HepG2 (cell line): ENCODE results near the gene USP20. TPM values are rescaled to one million over a fixed set of nuclear protein-coding genes. Genes with fewer than 3 reads are reported as not detected.

Experiments
- ATM ChIP-seq: fragments of 450-650 bp; IDR thresholded peaks from 2 replicates; pipeline ENCODE4 v1.7.1; 2017; ENCODE audit warnings: mild to moderate bottlenecking, borderline replicate concordance
- ELF4 ChIP-seq: sonication (generic); formaldehyde crosslinking; IDR thresholded peaks from 2 replicates; pipeline ENCODE4 v1.5.0; 2020; ENCODE audit warnings: missing genetic modification reagents, mild to moderate bottlenecking, moderate library complexity, borderline replicate concordance
- HNRNPUL1 ChIP-seq: fragments of 200-400 bp; formaldehyde crosslinking; IDR thresholded peaks from 2 replicates; pipeline ENCODE4 v1.6.1; 2017; ENCODE audit warnings: low read depth, mild to moderate bottlenecking, low read length, moderate library complexity
- MEIS2 ChIP-seq: sonication (generic); formaldehyde crosslinking; IDR thresholded peaks from 2 replicates; pipeline ENCODE4 v1.9.0; 2021; ENCODE audit warnings: mild to moderate bottlenecking, missing genetic modification reagents
- NFE2L2 ChIP-seq: fragments of 150-350 bp; IDR thresholded peaks from 2 replicates; pipeline ENCODE4 v1.6.1; 2014; ENCODE audit warnings: low read length
- RBFOX2 ChIP-seq: fragments of 200-400 bp; formaldehyde crosslinking; IDR thresholded peaks from 2 replicates; pipeline ENCODE4 v1.6.1; 2017; ENCODE audit warnings: low read depth, mild to moderate bottlenecking, low read length
- SKI ChIP-seq: fragments of 450-650 bp; IDR thresholded peaks from one replicate; pipeline ENCODE4 v1.6.1; 2018; ENCODE audit warnings: mild to moderate bottlenecking; ENCODE audit not compliant: partially characterized antibody
- ZBTB38 ChIP-seq: sonication (generic); formaldehyde crosslinking; IDR thresholded peaks from 2 replicates; pipeline ENCODE4 v1.5.1; 2020; ENCODE audit warnings: mild to moderate bottlenecking, missing genetic modification reagents
- ZFP62 ChIP-seq: sonication (generic); formaldehyde crosslinking; IDR thresholded peaks from 2 replicates; pipeline ENCODE4 v1.4.0; 2020; ENCODE audit warnings: missing genetic modification reagents
- polyA plus RNA-seq, 8 experiments: library from polyadenylated mRNA; depleted of rRNA in 3 of 8; stranded (reverse) in 7 of 8; unstranded in 1 of 8; fragments of >200 nt; fragmentation: Illumina TruSeq in 4 of 8; extraction: Trizol in 4 of 8; gene quantifications; 2 replicates each; pipeline versions ENCODE4 v1.2.1 to v1.2.3, GENCODE V29; 2011 to 2016; ENCODE audit warnings: low read depth in 4 of 8, missing spikeins in 1 of 8, mixed read lengths in 1 of 8; ENCODE audit not compliant: insufficient read depth in 1 of 8
- total RNA-seq, 5 experiments: library from RNA; depleted of rRNA; stranded (reverse); fragments of >200 nt; fragmentation: Illumina TruSeq; extraction: Trizol; gene quantifications; 2 replicates each; pipeline ENCODE4 v1.2.3, GENCODE V29; 2016; ENCODE audit warnings: low read depth in 1 of 5
- TF ChIP-seq, protein P1 (sequence below): sonication (generic); formaldehyde crosslinking; IDR thresholded peaks from 2 replicates; pipeline ENCODE4 v1.9.0; 2021; ENCODE audit warnings: mild to moderate bottlenecking, missing genetic modification reagents
- TF ChIP-seq, protein P2 (sequence below): sonication (generic); formaldehyde crosslinking; IDR thresholded peaks from 2 replicates; pipeline ENCODE4 v1.5.1; 2020; ENCODE audit warnings: missing genetic modification reagents, mild to moderate bottlenecking, borderline replicate concordance
- TF ChIP-seq, protein P3 (sequence below): sonication (generic); formaldehyde crosslinking; IDR thresholded peaks from 2 replicates; pipeline ENCODE4 v1.4.0; 2020; ENCODE audit warnings: missing genetic modification reagents, borderline replicate concordance
- TF ChIP-seq, protein P4 (sequence below): sonication (generic); formaldehyde crosslinking; IDR thresholded peaks from 2 replicates; pipeline ENCODE4 v1.4.0; 2020; ENCODE audit warnings: low read depth, mild to moderate bottlenecking, missing genetic modification reagents
- TF ChIP-seq, protein P5 (sequence below): sonication (generic); formaldehyde crosslinking; IDR thresholded peaks from 2 replicates; pipeline ENCODE4 v1.8.0; 2022; ENCODE audit warnings: mild to moderate bottlenecking, missing genetic modification reagents

Gene USP20
- total and polyA plus RNA-seq, 2 of the 13 experiments (the other 11 are each of a cell fraction or from before 2014, with no cell fraction given), result 4.4 to 5.9 TPM

DNA sequence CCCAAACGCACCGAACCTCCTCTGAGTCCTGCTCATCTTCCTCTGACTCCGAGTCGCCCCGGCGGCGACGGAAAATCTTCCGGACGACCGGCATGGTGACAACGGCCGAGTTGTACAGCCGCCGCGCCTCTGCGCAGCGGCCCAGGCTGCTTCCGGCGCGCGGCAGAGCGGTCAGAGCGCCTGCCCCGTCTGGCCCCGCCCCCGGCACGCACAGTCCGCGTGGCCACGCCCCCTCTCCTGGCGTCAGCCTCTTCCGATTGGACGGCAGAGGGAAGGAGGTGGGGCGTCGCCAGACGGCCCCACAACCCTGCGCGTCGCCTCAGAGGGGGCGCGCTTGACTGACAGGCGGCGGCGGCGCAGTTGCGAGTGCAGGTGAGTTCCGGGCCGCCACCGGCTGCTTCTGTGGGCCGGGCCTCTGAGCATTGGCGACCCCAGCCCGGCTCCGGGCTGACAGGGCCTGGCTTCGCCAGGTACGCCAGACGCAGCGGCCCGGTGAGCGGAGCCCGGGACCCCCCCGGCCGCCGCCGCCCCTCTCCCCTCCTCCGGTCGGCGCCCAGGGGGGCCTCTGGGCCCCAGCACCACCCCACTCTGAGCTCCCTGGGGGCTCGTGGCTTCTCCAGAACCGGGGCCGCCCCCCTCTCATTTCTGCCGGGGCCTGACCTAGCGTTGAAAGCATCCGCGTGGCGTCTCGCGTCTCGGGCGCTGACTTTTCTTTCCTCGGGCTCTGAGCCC lies at the start of gene USP20, which contains the start of gene C9orf78 (continued):
- TF ChIP-seq, protein P1, sequence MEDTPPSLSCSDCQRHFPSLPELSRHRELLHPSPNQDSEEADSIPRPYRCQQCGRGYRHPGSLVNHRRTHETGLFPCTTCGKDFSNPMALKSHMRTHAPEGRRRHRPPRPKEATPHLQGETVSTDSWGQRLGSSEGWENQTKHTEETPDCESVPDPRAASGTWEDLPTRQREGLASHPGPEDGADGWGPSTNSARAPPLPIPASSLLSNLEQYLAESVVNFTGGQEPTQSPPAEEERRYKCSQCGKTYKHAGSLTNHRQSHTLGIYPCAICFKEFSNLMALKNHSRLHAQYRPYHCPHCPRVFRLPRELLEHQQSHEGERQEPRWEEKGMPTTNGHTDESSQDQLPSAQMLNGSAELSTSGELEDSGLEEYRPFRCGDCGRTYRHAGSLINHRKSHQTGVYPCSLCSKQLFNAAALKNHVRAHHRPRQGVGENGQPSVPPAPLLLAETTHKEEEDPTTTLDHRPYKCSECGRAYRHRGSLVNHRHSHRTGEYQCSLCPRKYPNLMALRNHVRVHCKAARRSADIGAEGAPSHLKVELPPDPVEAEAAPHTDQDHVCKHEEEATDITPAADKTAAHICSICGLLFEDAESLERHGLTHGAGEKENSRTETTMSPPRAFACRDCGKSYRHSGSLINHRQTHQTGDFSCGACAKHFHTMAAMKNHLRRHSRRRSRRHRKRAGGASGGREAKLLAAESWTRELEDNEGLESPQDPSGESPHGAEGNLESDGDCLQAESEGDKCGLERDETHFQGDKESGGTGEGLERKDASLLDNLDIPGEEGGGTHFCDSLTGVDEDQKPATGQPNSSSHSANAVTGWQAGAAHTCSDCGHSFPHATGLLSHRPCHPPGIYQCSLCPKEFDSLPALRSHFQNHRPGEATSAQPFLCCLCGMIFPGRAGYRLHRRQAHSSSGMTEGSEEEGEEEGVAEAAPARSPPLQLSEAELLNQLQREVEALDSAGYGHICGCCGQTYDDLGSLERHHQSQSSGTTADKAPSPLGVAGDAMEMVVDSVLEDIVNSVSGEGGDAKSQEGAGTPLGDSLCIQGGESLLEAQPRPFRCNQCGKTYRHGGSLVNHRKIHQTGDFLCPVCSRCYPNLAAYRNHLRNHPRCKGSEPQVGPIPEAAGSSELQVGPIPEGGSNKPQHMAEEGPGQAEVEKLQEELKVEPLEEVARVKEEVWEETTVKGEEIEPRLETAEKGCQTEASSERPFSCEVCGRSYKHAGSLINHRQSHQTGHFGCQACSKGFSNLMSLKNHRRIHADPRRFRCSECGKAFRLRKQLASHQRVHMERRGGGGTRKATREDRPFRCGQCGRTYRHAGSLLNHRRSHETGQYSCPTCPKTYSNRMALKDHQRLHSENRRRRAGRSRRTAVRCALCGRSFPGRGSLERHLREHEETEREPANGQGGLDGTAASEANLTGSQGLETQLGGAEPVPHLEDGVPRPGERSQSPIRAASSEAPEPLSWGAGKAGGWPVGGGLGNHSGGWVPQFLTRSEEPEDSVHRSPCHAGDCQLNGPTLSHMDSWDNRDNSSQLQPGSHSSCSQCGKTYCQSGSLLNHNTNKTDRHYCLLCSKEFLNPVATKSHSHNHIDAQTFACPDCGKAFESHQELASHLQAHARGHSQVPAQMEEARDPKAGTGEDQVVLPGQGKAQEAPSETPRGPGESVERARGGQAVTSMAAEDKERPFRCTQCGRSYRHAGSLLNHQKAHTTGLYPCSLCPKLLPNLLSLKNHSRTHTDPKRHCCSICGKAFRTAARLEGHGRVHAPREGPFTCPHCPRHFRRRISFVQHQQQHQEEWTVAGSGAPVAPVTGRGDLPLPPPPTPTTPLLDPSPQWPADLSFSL (CRISPR knock-in tag), result no peak
- TF ChIP-seq MEIS2 (peak; percentile 94), SKI (peak; percentile 30), NFE2L2 (no peak), RBFOX2 (peak; percentile 88), ZFP62 (CRISPR knock-in tag) (no peak), ELF4 (no peak), ATM (no peak), ZBTB38 (no peak; the same call in 1 of the 2 replicates), HNRNPUL1 (no peak)
- TF ChIP-seq, protein P2, sequence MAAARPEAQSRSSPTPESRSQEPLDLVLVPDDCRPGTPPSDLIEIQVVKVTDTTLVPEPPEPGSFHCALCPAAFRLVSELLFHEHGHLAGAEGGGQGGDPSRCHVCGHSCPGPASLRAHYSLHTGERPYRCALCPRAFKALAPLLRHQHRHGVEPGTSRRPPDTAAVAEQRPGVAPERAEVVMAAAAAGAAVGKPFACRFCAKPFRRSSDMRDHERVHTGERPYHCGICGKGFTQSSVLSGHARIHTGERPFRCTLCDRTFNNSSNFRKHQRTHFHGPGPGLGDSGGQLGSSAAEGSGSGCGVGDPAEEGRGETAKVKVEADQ (CRISPR knock-in tag), result no peak
- TF ChIP-seq, protein P3, sequence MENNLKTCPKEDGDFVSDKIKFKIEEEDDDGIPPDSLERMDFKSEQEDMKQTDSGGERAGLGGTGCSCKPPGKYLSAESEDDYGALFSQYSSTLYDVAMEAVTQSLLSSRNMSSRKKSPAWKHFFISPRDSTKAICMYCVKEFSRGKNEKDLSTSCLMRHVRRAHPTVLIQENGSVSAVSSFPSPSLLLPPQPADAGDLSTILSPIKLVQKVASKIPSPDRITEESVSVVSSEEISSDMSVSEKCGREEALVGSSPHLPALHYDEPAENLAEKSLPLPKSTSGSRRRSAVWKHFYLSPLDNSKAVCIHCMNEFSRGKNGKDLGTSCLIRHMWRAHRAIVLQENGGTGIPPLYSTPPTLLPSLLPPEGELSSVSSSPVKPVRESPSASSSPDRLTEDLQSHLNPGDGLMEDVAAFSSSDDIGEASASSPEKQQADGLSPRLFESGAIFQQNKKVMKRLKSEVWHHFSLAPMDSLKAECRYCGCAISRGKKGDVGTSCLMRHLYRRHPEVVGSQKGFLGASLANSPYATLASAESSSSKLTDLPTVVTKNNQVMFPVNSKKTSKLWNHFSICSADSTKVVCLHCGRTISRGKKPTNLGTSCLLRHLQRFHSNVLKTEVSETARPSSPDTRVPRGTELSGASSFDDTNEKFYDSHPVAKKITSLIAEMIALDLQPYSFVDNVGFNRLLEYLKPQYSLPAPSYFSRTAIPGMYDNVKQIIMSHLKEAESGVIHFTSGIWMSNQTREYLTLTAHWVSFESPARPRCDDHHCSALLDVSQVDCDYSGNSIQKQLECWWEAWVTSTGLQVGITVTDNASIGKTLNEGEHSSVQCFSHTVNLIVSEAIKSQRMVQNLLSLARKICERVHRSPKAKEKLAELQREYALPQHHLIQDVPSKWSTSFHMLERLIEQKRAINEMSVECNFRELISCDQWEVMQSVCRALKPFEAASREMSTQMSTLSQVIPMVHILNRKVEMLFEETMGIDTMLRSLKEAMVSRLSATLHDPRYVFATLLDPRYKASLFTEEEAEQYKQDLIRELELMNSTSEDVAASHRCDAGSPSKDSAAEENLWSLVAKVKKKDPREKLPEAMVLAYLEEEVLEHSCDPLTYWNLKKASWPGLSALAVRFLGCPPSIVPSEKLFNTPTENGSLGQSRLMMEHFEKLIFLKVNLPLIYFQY (CRISPR knock-in tag), result peak; percentile 85; the same call in 1 of the 2 replicates
- TF ChIP-seq, protein P4, sequence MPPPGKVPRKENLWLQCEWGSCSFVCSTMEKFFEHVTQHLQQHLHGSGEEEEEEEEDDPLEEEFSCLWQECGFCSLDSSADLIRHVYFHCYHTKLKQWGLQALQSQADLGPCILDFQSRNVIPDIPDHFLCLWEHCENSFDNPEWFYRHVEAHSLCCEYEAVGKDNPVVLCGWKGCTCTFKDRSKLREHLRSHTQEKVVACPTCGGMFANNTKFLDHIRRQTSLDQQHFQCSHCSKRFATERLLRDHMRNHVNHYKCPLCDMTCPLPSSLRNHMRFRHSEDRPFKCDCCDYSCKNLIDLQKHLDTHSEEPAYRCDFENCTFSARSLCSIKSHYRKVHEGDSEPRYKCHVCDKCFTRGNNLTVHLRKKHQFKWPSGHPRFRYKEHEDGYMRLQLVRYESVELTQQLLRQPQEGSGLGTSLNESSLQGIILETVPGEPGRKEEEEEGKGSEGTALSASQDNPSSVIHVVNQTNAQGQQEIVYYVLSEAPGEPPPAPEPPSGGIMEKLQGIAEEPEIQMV (CRISPR knock-in tag), result peak; percentile 18; the same call in 1 of the 2 replicates
- TF ChIP-seq, protein P5, sequence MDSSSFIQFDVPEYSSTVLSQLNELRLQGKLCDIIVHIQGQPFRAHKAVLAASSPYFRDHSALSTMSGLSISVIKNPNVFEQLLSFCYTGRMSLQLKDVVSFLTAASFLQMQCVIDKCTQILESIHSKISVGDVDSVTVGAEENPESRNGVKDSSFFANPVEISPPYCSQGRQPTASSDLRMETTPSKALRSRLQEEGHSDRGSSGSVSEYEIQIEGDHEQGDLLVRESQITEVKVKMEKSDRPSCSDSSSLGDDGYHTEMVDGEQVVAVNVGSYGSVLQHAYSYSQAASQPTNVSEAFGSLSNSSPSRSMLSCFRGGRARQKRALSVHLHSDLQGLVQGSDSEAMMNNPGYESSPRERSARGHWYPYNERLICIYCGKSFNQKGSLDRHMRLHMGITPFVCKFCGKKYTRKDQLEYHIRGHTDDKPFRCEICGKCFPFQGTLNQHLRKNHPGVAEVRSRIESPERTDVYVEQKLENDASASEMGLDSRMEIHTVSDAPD (CRISPR knock-in tag), result no peak
